HepG2 (cell line): ENCODE data around the gene TTC31. TPM values are rescaled to one million over a fixed set of nuclear protein-coding genes. Genes with fewer than 3 reads are reported as not detected.
A peak's percentile ranks its signal among the peaks of the same experiment; 100 is the strongest.

Experiments used
- BRD4 ChIP-seq: sonication (generic); formaldehyde crosslinking; IDR thresholded peaks from 2 replicates; pipeline ENCODE4 v1.4.0; 2020; ENCODE audit warnings: missing genetic modification reagents
- EED ChIP-seq: sonication (generic); formaldehyde crosslinking; IDR thresholded peaks from 2 replicates; pipeline ENCODE4 v1.5.0; 2020; ENCODE audit warnings: mild to moderate bottlenecking, missing genetic modification reagents
- GFI1 ChIP-seq: sonication (generic); formaldehyde crosslinking; IDR thresholded peaks from 2 replicates; pipeline ENCODE4 v1.5.0; 2020; ENCODE audit warnings: missing genetic modification reagents, mild to moderate bottlenecking, borderline replicate concordance
- GLMP ChIP-seq: sonication (generic); formaldehyde crosslinking; IDR thresholded peaks from 2 replicates; pipeline ENCODE4 v1.9.0; 2021; ENCODE audit warnings: missing genetic modification reagents, mild to moderate bottlenecking, borderline replicate concordance
- KDM3A ChIP-seq: IDR thresholded peaks from 2 replicates; pipeline ENCODE4 v1.6.1; 2018; ENCODE audit warnings: low read depth, missing compliant biosample characterization
- KLF15 ChIP-seq: sonication (generic); formaldehyde crosslinking; IDR thresholded peaks from 2 replicates; pipeline ENCODE4 v1.8.1; 2023; ENCODE audit warnings: borderline replicate concordance, mild to moderate bottlenecking, inconsistent platforms, missing genetic modification reagents, mixed read lengths
- MIER3 ChIP-seq: IDR thresholded peaks from 2 replicates; pipeline ENCODE4 v1.6.1; 2016; ENCODE audit warnings: missing compliant biosample characterization, borderline replicate concordance
- RELA ChIP-seq: sonication (generic); formaldehyde crosslinking; IDR thresholded peaks from 2 replicates; pipeline ENCODE4 v1.4.0; 2020; ENCODE audit warnings: missing genetic modification reagents
- SOX5 ChIP-seq: IDR thresholded peaks from 2 replicates; pipeline ENCODE4 v1.6.1; 2016; ENCODE audit warnings: borderline replicate concordance
- TCF7 ChIP-seq: sonication (generic); IDR thresholded peaks from 2 replicates; pipeline ENCODE4 v1.6.1; 2016; ENCODE audit warnings: antibody characterized with exemption, low read depth
- YEATS2 ChIP-seq: sonication (generic); formaldehyde crosslinking; IDR thresholded peaks from 2 replicates; pipeline ENCODE4 v1.4.0; 2020; ENCODE audit warnings: missing genetic modification reagents, borderline replicate concordance
- YY1 ChIP-seq: IDR thresholded peaks from 2 replicates; pipeline ENCODE4 v1.6.1; 2011; ENCODE audit warnings: low read length, low read depth, moderate library complexity, mild to moderate bottlenecking; ENCODE audit not compliant: insufficient read depth, insufficient replicate concordance
- ZNF264 ChIP-seq: sonication (generic); formaldehyde crosslinking; IDR thresholded peaks from 2 replicates; pipeline ENCODE4 v1.4.0; 2020; ENCODE audit warnings: missing genetic modification reagents
- ZNF33A ChIP-seq: sonication (generic); formaldehyde crosslinking; IDR thresholded peaks from 2 replicates; pipeline ENCODE4 v1.5.1; 2020; ENCODE audit warnings: missing genetic modification reagents, mild to moderate bottlenecking, moderate library complexity, borderline replicate concordance
- ZNF362 ChIP-seq: sonication (generic); formaldehyde crosslinking; IDR thresholded peaks from 2 replicates; pipeline ENCODE4 v1.4.0; 2020; ENCODE audit warnings: missing genetic modification reagents, mild to moderate bottlenecking, borderline replicate concordance
- ZNF564 ChIP-seq: sonication (generic); formaldehyde crosslinking; IDR thresholded peaks from 2 replicates; pipeline ENCODE4 v1.8.1; 2023; ENCODE audit warnings: mild to moderate bottlenecking, missing genetic modification reagents
- ZNF646 ChIP-seq: sonication (generic); formaldehyde crosslinking; IDR thresholded peaks from 2 replicates; pipeline ENCODE4 v1.9.0; 2021; ENCODE audit warnings: mild to moderate bottlenecking, missing genetic modification reagents
- ZNF674 ChIP-seq: sonication (generic); formaldehyde crosslinking; IDR thresholded peaks from 2 replicates; pipeline ENCODE4 v1.5.0; 2020; ENCODE audit warnings: low read depth, mild to moderate bottlenecking, missing genetic modification reagents
- ZNF777 ChIP-seq: sonication (generic); formaldehyde crosslinking; IDR thresholded peaks from 2 replicates; pipeline ENCODE4 v1.4.0; 2020; ENCODE audit warnings: missing genetic modification reagents
- polyA plus RNA-seq, 8 experiments: library from polyadenylated mRNA; depleted of rRNA in 3 of 8; stranded (reverse) in 7 of 8; unstranded in 1 of 8; fragments of >200 nt; fragmentation: Illumina TruSeq in 4 of 8; extraction: Trizol in 4 of 8; gene quantifications; 2 replicates each; pipeline versions ENCODE4 v1.2.1 to v1.2.3, GENCODE V29; 2011 to 2016; ENCODE audit warnings: low read depth in 4 of 8, missing spikeins in 1 of 8, mixed read lengths in 1 of 8; ENCODE audit not compliant: insufficient read depth in 1 of 8
- total RNA-seq, 5 experiments: library from RNA; depleted of rRNA; stranded (reverse); fragments of >200 nt; fragmentation: Illumina TruSeq; extraction: Trizol; gene quantifications; 2 replicates each; pipeline ENCODE4 v1.2.3, GENCODE V29; 2016; ENCODE audit warnings: low read depth in 1 of 5

TTC31 gene
- total and polyA plus RNA-seq, 2 of the 13 experiments (the other 11 are each of a cell fraction or from before 2014, with no cell fraction given), result 28.3 to 39.5 TPM

GRCh38 chr2:74525717-74526648 lies 43.1 kb downstream of the TTC31 start, which contains the start of gene DQX1 (continued):
- TF ChIP-seq RELA (no peak), BRD4 (0 out of 2 replicates have a peak, but pooled peaks have one; percentile 41), ZNF564 (CRISPR knock-in tag) (no peak), ZNF362 (CRISPR knock-in tag) (no peak), GLMP (CRISPR knock-in tag) (no peak), GFI1 (CRISPR knock-in tag) (no peak), YEATS2 (CRISPR knock-in tag) (peak; percentile 76; the same call in 1 of the 2 replicates), YY1 (peak; percentile 56), EED (CRISPR knock-in tag) (0 out of 2 replicates have a peak, but pooled peaks have one; percentile 57), ZNF33A (CRISPR knock-in tag) (no peak), ZNF264 (no peak), ZNF674 (CRISPR knock-in tag) (no peak), ZNF646 (CRISPR knock-in tag) (no peak), TCF7 (peak; percentile 29; the same call in 1 of the 2 replicates), KLF15 (CRISPR knock-in tag) (no peak), MIER3 (peak; percentile 83; the same call in 1 of the 2 replicates), KDM3A (CRISPR knock-in tag) (no peak), SOX5 (peak; percentile 67), ZNF777 (no peak)
